NCI-H128 (cell line): ENCODE data around the gene MANSC1.
"Not testable (repeated sequence)": the region's sequence is repeated elsewhere in the genome, so short reads cannot be mapped to it uniquely, and the experiment has no call there.

Source experiments
- DNase-seq: peaks from one replicate; lab custom pipeline; 2025; ENCODE audit not compliant: unreplicated experiment; lab: John Stamatoyannopoulos, UW

The MANSC1 gene

GRCh38 chr12:12365931-12366431 is 15.9 kb upstream of the MANSC1 start:
- DNase-seq: no peak

GRCh38 chr12:12365446-12365802 is 15.4 kb upstream of the MANSC1 start:
- no peak for DNase-seq

- DNase-seq: no peak
Measured at GRCh38 chr12:12364787-12365445, 14.9 kb upstream of the MANSC1 start.

GRCh38 chr12:12358528-12358927 is 8.5 kb upstream of the MANSC1 start:
- DNase-seq: no peak

GRCh38 chr12:12357719-12358461 is 7.8 kb upstream of the MANSC1 start:
- DNase-seq: no peak

GRCh38 chr12:12356896-12357718 is 7.1 kb upstream of the MANSC1 start, which contains the start of gene BORCS5:
TSS of gene BORCS5 (plus strand) at chr12:12357078. CDS start at chr12:12357452, 374 bp downstream.
- peak; percentile 96 for DNase-seq

GRCh38 chr12:12356467-12356895 is 6.4 kb upstream of the MANSC1 start:
- no peak for DNase-seq

GRCh38 chr12:12353807-12354206 is 3.8 kb upstream of the MANSC1 start:
- DNase-seq: no peak

GRCh38 chr12:12353276-12353675 is 3.2 kb upstream of the MANSC1 start:
- DNase-seq: no peak

GRCh38 chr12:12351468-12352185 is 1.6 kb upstream of the MANSC1 start:
- not testable (repeated sequence) for DNase-seq

GRCh38 chr12:12350868-12351463 is 924 bp upstream of the MANSC1 start:
- DNase-seq: no peak

- DNase-seq: no peak
Measured at GRCh38 chr12:12338527-12339168, 11.4 kb downstream of the MANSC1 start.

GRCh38 chr12:12336511-12336910 is 13.5 kb downstream of the MANSC1 start:
- DNase-seq: no peak

- DNase-seq: no peak
Measured at GRCh38 chr12:12336049-12336411, 14.0 kb downstream of the MANSC1 start.

GRCh38 chr12:12334367-12335040 is 15.5 kb downstream of the MANSC1 start:
- DNase-seq: peak; percentile 15

GRCh38 chr12:12333407-12334366 is 16.4 kb downstream of the MANSC1 start:
- peak; percentile 86 for DNase-seq

GRCh38 chr12:12331896-12332295 is 18.1 kb downstream of the MANSC1 start:
- no peak for DNase-seq

GRCh38 chr12:12331244-12331771 is 18.7 kb downstream of the MANSC1 start:
- no peak for DNase-seq
